ENCODE data around the gene EVL. TPM values are rescaled to one million over a fixed set of nuclear protein-coding genes. Genes with fewer than 3 reads are reported as not detected.

Gene EVL
- total and polyA plus RNA-seq, 2 donors (not counting 3 experiments of a cell fraction or from before 2014, with no cell fraction given) = 34.6 to 62.5 TPM

DNA sequence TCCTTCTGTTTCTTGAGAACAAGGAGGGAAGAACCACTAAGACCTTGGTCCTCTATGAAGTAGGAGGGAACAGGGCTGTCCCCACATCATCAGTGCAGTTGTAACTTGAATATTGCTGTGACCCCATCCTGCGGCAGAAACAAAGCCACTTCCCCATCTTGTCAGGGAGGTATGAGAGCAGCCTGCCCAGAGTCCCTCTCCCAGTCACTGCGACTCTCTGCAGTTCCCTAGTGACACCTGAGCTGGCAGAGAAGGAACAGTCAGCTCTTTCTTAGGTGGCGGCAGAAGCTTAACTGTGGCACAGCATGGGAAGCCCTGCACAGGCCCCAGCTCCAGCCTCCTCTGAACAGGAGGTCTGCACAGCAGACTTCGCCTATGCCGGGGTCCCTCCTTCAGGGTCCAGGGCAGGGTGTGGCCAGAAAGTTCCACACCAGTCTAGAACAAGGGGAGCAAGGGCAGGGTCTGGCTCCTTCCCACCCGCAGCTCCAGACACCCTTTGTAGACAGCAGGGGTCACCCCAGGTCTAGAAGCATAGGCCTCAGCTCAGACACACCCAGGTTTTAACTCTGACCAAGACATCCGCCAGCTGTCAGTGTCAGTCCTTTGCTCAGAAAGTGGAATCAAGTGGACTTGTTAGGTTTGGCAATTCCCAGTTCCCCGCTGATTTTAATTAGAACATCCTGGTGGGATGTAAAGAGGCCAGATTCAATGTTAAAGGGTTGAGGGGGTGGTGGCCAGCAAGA is 57.4 kb downstream of the EVL start:
- H3K27me3 ChIP-seq (ENCODE audit: control insufficient read depth in 2 of 2, insufficient read depth in 2 of 2, low read length in 2 of 2) = no peaks in the 10 kb centered on the region
- no peak overlapping the region for H3K4me3 ChIP-seq (replicated peaks in 1 of 3; ENCODE audit: insufficient read depth in 1 of 3, low read depth in 1 of 3, low read length in 3 of 3)
- CTCF ChIA-PET = interaction anchor here (1.1 to 1.9 kb wide), 5 partner anchors 16 to 70 kb away, joined by 4 to 12 read pairs (median 5); no protein-coding TSS in a partner anchor
- no peak overlapping the region for H3K27ac ChIP-seq (ENCODE audit: insufficient read depth, low read depth, low read length)
- BruUV-seq (replicated peaks) = no TSS peak
- H3K36me3 ChIP-seq (ENCODE audit: control insufficient read depth in 2 of 2, extremely low read depth in 1 of 2, insufficient read depth in 2 of 2, low read length in 2 of 2) = peaks cover 0 to 2% of the 10 kb centered on the region in 2 experiments
- intact Hi-C loops (cut with micrococcal nuclease) = no loop called here
- POLR2A ChIA-PET = no interaction called here
- no peaks in the 10 kb centered on the region for H3K79me2 ChIP-seq (ENCODE audit: control insufficient read depth, insufficient read depth, low read length)
- H3K9me3 ChIP-seq (replicated peaks; ENCODE audit: control insufficient read depth, insufficient read depth, low read length) = no peaks in the 10 kb centered on the region
- H3K9ac ChIP-seq (replicated peaks; ENCODE audit: extremely low read depth, insufficient read depth, low read length) = no peak overlapping the region
- H3K4me1 ChIP-seq (ENCODE audit: control insufficient read depth, extremely low read depth, insufficient read depth, low read length) = no peaks in the 10 kb centered on the region
- no peak for DNase-seq (ENCODE audit: low read depth, low spot score)
- H3K4me2 ChIP-seq (ENCODE audit: insufficient read depth, low read length) = no peak overlapping the region
- dilution Hi-C loops (cut with MboI; ENCODE audit: extremely low pct_ligation_motif_present, low sequenced_read_pairs) = no loop called here
- H4K20me1 ChIP-seq (replicated peaks; ENCODE audit: control insufficient read depth, extremely low read depth, insufficient read depth, low read length) = no peaks in the 10 kb centered on the region
- TF ChIP-seq JUN (IDR thresholded peaks at IDR 0.05; ENCODE audit: borderline replicate concordance, insufficient read depth, insufficient read length, low read depth) = no peak
- TF ChIP-seq POLR2AphosphoS5 (IDR thresholded peaks at IDR 0.05; ENCODE audit: insufficient read depth, low read depth, low read length) = no peak
- TF ChIP-seq EZH2 (IDR thresholded peaks at IDR 0.05; ENCODE audit: borderline replicate concordance, low read depth, low read length, severe bottlenecking) = no peak
- no peak for TF ChIP-seq FOS (IDR thresholded peaks at IDR 0.05; ENCODE audit: borderline replicate concordance, insufficient read depth, low read length)
- TF ChIP-seq MYC (IDR thresholded peaks at IDR 0.05; ENCODE audit: low read depth, low read length) = no peak
- no peak for TF ChIP-seq GATA2 (IDR thresholded peaks at IDR 0.05; ENCODE audit: insufficient read depth, insufficient read length, low read depth, low read length)
- TF ChIP-seq, protein P1, sequence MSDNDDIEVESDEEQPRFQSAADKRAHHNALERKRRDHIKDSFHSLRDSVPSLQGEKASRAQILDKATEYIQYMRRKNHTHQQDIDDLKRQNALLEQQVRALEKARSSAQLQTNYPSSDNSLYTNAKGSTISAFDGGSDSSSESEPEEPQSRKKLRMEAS (IDR thresholded peaks at IDR 0.05; ENCODE audit: insufficient read depth, insufficient read length) = no peak
- TF ChIP-seq POLR2A (IDR thresholded peaks at IDR 0.05; ENCODE audit: low read depth, low read length) = no peak
- TF ChIP-seq, protein P2, sequence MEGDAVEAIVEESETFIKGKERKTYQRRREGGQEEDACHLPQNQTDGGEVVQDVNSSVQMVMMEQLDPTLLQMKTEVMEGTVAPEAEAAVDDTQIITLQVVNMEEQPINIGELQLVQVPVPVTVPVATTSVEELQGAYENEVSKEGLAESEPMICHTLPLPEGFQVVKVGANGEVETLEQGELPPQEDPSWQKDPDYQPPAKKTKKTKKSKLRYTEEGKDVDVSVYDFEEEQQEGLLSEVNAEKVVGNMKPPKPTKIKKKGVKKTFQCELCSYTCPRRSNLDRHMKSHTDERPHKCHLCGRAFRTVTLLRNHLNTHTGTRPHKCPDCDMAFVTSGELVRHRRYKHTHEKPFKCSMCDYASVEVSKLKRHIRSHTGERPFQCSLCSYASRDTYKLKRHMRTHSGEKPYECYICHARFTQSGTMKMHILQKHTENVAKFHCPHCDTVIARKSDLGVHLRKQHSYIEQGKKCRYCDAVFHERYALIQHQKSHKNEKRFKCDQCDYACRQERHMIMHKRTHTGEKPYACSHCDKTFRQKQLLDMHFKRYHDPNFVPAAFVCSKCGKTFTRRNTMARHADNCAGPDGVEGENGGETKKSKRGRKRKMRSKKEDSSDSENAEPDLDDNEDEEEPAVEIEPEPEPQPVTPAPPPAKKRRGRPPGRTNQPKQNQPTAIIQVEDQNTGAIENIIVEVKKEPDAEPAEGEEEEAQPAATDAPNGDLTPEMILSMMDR (IDR thresholded peaks at IDR 0.05; ENCODE audit: extremely low read depth in 1 of 2, insufficient read depth in 1 of 2, low read depth in 1 of 2, low read length in 2 of 2) = no peak
- no peak for FAIRE-seq
- no peaks in the 10 kb centered on the region for H3K9me1 ChIP-seq (replicated peaks; ENCODE audit: control insufficient read depth, extremely low read depth, insufficient read depth, low read length)
- H2AFZ ChIP-seq (ENCODE audit: low read depth, low read length) = no peak overlapping the region

Measured in endothelial cell of umbilical vein (primary cell).